Ecto neural progenitor cell (in vitro differentiated cells): Measurements from ENCODE around the gene ARHGEF37.

ENCODE experiments used
- DNase-seq: peaks from one replicate; pipeline ENCODE4 v3.0.0-alpha.2; 2018; ENCODE audit warnings: low spot score

The ARHGEF37 gene

GRCh38 chr5:149675610-149676201 lies 94.4 kb downstream of the ARHGEF37 start:
- no peak for DNase-seq

GRCh38 chr5:149677731-149678130 lies 96.4 kb downstream of the ARHGEF37 start:
- DNase-seq = no peak

- no peak for DNase-seq
Observed at GRCh38 chr5:149679876-149680809, 98.8 kb downstream of the ARHGEF37 start.

- DNase-seq = no peak
Observed at GRCh38 chr5:149680810-149681221, 99.5 kb downstream of the ARHGEF37 start.

GRCh38 chr5:149681252-149681651 lies 100.0 kb downstream of the ARHGEF37 start:
- DNase-seq = no peak

GRCh38 chr5:149681922-149682321 lies 100.6 kb downstream of the ARHGEF37 start:
- no peak for DNase-seq

- DNase-seq = no peak
Observed at GRCh38 chr5:149682532-149683075, 101.3 kb downstream of the ARHGEF37 start.

- no peak for DNase-seq
Observed at GRCh38 chr5:149683964-149684363, 102.7 kb downstream of the ARHGEF37 start.

GRCh38 chr5:149684371-149684770 lies 103.1 kb downstream of the ARHGEF37 start:
- DNase-seq = no peak
